NCI-H524 treated with DMSO at 0.1 percent for 48 hours (cell line): ENCODE data around the gene FRMPD1.

Experiments
- DNase-seq: peaks from one replicate; lab custom pipeline; 2025; lab: John Stamatoyannopoulos, UW

FRMPD1 gene

DNA sequence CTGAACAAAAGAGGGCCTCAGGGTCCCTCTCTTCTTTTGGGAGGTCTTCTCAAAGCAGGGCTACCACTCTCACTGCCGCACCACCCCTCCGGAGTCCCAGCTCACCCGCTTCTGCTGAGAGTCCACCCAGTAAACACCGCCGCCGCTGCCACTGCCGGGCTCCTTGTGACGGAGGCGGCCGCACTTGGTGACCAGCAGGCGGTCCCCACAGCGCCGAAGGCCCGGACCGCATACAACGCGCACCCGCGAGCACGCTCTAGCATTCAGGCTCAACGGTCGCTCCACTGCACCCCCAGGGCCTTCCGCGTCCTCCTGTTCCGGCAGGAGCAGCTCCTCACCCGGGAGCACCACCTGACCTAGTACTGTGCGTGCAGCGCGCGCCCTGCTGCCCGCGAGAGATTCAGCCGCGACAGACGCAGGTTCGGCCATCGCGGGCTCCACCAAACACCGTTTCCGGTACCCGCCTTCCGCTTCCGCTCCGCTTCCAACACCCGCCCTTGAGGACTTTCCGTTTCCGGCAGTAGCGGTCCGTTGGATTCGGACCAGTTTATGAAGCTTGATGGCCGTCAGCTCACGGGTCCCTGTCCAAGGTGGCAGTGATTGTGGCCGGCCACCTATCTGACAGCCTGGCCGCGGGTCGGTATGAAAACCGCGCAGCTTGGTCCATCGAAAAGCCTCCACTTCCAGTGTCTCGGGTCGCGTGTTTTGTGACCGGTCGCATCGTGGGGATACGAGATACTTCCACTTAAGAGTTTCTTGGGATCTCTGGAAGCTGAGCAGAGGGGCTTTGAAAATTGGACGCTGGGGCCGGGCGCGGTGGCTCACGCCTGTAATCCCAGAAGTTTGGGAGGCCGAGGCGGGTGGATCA lies 134.1 kb downstream of the FRMPD1 start, which contains the start of gene EXOSC3:
TSS of gene EXOSC3 (minus strand) at position 449 of the 868 bp plus-strand sequence. CDS start at position 429, 20 bp downstream.
- DNase-seq, result peak; percentile 45

DNA sequence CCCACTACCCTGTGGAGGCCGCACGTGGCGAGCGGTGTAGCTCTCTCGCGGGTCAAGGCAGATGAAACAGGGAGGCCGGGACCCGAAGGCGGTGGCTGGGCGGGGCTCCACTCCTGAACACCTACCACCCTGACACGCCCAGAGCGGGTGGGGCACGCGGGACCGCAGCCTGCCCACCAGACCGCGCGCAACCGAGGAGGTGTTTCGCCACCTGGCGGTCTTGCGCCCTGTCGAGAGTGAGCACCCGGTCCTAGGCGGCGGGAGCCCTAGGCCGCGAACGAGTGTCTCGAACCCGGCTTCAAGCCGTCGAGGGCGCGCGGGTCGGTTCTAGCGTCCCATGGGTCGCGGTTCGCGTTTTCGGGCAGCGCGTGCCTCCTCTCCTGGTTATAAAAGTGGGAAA lies 136.3 kb downstream of the FRMPD1 start:
- no peak for DNase-seq

DNA sequence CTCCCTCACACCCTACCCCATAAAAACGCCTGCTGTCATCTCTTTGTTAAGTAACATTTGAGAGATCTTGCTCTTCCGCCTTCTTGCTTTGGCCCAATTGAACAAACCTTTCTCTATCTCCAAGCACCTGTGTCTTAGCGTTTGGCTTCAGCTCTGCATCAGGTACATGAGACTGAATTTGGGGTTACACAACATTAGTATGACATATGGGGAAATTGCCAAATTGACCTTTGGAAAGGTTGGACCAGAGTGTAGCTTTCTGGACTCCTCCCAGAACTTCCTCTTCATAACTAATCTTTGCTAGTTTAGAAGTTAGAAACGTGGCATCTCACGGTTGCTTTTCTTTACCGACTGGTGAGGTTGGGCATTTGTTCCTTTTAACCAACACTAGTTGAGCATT lies 137.6 kb downstream of the FRMPD1 start:
- DNase-seq, result no peak

DNA sequence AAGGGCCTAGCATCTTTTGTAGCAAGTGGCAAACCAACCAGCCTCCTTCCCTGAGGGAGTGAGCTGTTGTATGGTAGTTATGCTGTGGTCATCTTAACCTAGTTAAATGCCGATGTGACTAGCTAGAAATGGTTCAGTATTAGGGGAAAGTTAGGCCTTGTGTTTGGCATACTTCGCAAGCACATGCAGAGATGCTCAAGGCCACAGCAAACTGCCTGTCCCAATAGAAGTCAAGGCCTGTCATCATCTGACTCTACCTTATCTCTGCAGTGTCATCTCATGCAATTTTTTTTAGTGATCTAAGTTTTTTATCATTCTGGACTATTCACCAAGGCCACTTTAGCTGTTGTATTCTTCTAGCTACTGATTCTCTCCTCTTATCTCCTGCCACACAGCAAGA lies 139.3 kb downstream of the FRMPD1 start:
- no peak for DNase-seq

DNA sequence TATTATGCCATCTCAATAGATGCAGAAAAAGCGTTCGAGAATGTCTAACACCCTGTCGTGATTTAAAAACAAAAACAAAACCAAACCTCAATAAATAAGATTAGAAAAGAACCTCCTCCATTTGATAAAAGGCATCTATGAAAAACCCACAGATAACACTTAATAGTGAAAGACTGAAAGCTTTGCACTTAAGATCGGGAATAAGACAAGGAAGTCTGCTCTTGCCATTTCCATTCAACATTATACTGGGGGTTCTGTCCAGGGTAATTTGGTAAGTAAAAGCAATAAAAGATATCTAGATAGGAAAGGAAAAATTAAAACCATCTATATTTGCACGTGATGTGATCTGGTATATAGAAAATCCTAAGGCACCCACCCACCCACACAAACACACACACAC lies 141.4 kb downstream of the FRMPD1 start:
- no peak for DNase-seq

DNA sequence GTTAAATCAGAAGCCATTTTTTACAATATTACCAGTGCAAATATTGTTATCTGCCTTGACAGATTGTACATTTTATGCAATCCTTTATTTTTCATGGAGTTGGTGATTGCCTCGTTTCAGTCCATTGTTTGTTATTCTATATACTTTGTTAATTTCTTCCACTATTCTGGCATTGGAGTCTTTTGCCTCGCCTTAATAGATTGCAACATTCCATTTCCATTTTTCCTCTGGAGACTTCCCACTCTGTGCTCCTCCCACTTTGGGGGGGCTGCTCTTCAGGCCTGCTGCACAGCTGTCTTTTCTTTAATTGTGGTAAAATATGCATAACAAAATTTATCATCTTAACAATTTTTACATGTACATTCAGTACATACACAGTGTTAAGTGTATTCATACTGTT lies 145.5 kb downstream of the FRMPD1 start:
- no peak for DNase-seq
